ENCODE measurements around the gene KCNF1. TPM values are rescaled to one million over a fixed set of nuclear protein-coding genes. Genes with fewer than 3 reads are reported as not detected.
A peak's percentile ranks its signal among the peaks of the same experiment; 100 is the strongest.

Gene KCNF1
- total RNA-seq, 1 experiment from 2014 or later = 0.52 TPM

DNA sequence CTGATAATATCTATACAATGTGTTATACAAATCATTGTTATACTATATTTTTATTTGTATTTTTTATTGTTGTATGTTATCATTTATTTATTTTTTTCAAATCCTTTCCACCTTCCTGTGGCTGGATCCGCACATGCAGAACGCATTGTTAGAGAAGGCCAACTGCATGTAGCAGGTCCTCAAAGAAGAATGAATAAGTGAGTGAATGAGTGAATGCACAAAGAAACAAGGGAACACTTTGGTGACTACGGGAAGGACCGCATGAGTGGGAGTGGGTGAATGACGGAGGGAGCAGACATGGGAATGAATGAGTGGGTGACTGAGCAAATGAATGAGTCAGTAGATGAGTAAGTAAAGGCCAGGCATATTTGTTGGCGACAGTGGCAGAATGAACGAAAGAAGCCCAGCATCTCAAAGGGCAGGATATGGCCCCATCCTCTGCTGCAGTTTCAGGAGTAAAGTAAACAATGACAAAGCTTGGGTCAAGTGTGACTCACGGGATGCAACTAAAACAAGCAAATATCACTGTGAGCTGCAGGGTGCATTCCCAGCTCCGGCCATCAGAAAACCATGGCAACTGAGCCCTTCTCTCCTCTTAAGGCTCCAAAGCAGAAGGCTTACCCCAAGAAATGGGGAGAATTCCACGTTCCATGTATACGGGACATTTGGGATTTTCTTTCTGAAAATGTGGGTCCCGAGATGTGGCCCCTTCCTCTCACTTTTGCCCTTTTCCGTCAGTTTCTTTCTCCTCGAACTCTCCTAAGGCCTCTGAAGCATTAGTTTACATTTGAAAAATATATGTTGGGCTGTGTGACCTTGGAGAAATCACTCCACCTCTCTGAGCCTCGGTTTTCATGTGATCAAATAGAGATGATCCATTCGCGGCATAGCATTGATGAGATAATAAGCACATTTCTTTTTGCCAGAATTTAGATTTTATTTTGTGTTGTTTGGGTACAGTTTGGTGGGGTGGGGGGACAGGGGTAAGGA, 24.5 kb downstream of the KCNF1 start:
- intact Hi-C loops (cut with micrococcal nuclease) = no loop called here
- H2AFZ ChIP-seq (ENCODE audit: low read depth, low read length, poor library complexity, severe bottlenecking) = peak overlapping the region; percentile 28
- CTCF ChIA-PET = interaction anchor here (1.0 kb wide), 2 partner anchors 26 to 101 kb away, joined by 3 to 5 read pairs; no protein-coding TSS in a partner anchor
- TF ChIP-seq CEBPB (IDR thresholded peaks at IDR 0.05; ENCODE audit: low read depth) = peak; percentile 81
- TF ChIP-seq, protein P1, sequence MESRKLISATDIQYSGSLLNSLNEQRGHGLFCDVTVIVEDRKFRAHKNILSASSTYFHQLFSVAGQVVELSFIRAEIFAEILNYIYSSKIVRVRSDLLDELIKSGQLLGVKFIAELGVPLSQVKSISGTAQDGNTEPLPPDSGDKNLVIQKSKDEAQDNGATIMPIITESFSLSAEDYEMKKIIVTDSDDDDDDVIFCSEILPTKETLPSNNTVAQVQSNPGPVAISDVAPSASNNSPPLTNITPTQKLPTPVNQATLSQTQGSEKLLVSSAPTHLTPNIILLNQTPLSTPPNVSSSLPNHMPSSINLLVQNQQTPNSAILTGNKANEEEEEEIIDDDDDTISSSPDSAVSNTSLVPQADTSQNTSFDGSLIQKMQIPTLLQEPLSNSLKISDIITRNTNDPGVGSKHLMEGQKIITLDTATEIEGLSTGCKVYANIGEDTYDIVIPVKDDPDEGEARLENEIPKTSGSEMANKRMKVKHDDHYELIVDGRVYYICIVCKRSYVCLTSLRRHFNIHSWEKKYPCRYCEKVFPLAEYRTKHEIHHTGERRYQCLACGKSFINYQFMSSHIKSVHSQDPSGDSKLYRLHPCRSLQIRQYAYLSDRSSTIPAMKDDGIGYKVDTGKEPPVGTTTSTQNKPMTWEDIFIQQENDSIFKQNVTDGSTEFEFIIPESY (IDR thresholded peaks at IDR 0.05; ENCODE audit: extremely low read depth, insufficient replicate concordance, low read length) = no peak
- TF ChIP-seq FOSL1 (IDR thresholded peaks at IDR 0.05; ENCODE audit: low read depth) = peak; percentile 99
- TF ChIP-seq, protein P2, sequence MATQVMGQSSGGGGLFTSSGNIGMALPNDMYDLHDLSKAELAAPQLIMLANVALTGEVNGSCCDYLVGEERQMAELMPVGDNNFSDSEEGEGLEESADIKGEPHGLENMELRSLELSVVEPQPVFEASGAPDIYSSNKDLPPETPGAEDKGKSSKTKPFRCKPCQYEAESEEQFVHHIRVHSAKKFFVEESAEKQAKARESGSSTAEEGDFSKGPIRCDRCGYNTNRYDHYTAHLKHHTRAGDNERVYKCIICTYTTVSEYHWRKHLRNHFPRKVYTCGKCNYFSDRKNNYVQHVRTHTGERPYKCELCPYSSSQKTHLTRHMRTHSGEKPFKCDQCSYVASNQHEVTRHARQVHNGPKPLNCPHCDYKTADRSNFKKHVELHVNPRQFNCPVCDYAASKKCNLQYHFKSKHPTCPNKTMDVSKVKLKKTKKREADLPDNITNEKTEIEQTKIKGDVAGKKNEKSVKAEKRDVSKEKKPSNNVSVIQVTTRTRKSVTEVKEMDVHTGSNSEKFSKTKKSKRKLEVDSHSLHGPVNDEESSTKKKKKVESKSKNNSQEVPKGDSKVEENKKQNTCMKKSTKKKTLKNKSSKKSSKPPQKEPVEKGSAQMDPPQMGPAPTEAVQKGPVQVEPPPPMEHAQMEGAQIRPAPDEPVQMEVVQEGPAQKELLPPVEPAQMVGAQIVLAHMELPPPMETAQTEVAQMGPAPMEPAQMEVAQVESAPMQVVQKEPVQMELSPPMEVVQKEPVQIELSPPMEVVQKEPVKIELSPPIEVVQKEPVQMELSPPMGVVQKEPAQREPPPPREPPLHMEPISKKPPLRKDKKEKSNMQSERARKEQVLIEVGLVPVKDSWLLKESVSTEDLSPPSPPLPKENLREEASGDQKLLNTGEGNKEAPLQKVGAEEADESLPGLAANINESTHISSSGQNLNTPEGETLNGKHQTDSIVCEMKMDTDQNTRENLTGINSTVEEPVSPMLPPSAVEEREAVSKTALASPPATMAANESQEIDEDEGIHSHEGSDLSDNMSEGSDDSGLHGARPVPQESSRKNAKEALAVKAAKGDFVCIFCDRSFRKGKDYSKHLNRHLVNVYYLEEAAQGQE (IDR thresholded peaks at IDR 0.05; ENCODE audit: low read depth) = no peak
- peak; percentile 98 for TF ChIP-seq JUND (IDR thresholded peaks at IDR 0.05)
- TF ChIP-seq EZH2 (IDR thresholded peaks at IDR 0.05) = no peak
- TF ChIP-seq EGR1 (IDR thresholded peaks at IDR 0.05; ENCODE audit: low read depth) = peak; percentile 97
- no peak for TF ChIP-seq ELF1 (IDR thresholded peaks at IDR 0.05; ENCODE audit: borderline replicate concordance, low read depth)
- peak; percentile 96; the same call in 1 of the 2 replicates for TF ChIP-seq CBX3 (IDR thresholded peaks at IDR 0.05; ENCODE audit: low read depth)
- TF ChIP-seq YY1 (IDR thresholded peaks at IDR 0.05; ENCODE audit: extremely low read depth, insufficient replicate concordance, low read depth, low read length) = peak; percentile 71
- TF ChIP-seq RAD21 (IDR thresholded peaks at IDR 0.05; ENCODE audit: low read depth) = peak; percentile 45
- TF ChIP-seq, protein P3, sequence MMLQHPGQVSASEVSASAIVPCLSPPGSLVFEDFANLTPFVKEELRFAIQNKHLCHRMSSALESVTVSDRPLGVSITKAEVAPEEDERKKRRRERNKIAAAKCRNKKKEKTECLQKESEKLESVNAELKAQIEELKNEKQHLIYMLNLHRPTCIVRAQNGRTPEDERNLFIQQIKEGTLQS (IDR thresholded peaks at IDR 0.05) = no peak; the same call in 1 of the 2 replicates
- TF ChIP-seq EZH2phosphoT487 (IDR thresholded peaks at IDR 0.05; ENCODE audit: borderline replicate concordance) = no peak
- no peak for TF ChIP-seq ZNF274 (IDR thresholded peaks at IDR 0.05; ENCODE audit: low read depth, low read length)
- TF ChIP-seq POLR2AphosphoS5 (IDR thresholded peaks at IDR 0.05; ENCODE audit: low read depth, low read length) = peak; percentile 76
- TF ChIP-seq SIN3A (IDR thresholded peaks at IDR 0.05; ENCODE audit: low read depth) = peak; percentile 83
- no peak for TF ChIP-seq ZFX (IDR thresholded peaks at IDR 0.05)
- TF ChIP-seq, protein P4, sequence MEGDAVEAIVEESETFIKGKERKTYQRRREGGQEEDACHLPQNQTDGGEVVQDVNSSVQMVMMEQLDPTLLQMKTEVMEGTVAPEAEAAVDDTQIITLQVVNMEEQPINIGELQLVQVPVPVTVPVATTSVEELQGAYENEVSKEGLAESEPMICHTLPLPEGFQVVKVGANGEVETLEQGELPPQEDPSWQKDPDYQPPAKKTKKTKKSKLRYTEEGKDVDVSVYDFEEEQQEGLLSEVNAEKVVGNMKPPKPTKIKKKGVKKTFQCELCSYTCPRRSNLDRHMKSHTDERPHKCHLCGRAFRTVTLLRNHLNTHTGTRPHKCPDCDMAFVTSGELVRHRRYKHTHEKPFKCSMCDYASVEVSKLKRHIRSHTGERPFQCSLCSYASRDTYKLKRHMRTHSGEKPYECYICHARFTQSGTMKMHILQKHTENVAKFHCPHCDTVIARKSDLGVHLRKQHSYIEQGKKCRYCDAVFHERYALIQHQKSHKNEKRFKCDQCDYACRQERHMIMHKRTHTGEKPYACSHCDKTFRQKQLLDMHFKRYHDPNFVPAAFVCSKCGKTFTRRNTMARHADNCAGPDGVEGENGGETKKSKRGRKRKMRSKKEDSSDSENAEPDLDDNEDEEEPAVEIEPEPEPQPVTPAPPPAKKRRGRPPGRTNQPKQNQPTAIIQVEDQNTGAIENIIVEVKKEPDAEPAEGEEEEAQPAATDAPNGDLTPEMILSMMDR (IDR thresholded peaks at IDR 0.05 in 2 of 3, conservative IDR thresholded peaks at IDR 0.05 in 1 of 3; ENCODE audit: borderline replicate concordance in 1 of 3, insufficient read depth in 1 of 3, low read depth in 2 of 3, low read length in 2 of 3) = no peak

More for the DNA sequence above, 24.5 kb downstream of the KCNF1 start:
- H3K4me3 ChIP-seq (replicated peaks in 1 of 2; ENCODE audit: low read depth in 1 of 2, low read length in 2 of 2) = peak overlapping the region; percentile 16 to 36; a peak in 3 of 4 replicates
- DNase-seq (ENCODE audit: low read depth, low spot score) (peak; percentile 94), ATAC-seq (peak; percentile 90)
- no peaks in the 10 kb centered on the region for H3K79me2 ChIP-seq (ENCODE audit: insufficient read depth, low read length)
- H3K4me1 ChIP-seq (ENCODE audit: control insufficient read depth in 1 of 2, insufficient read depth in 2 of 2, low read length in 2 of 2) = peaks cover 19 to 65% of the 10 kb centered on the region in 2 experiments
- ChIA-PET RAD21 (ENCODE audit: low non-redundant PET in 1 of 2, low total read pairs in 2 of 2, uncharacterized antibody in 2 of 2, unreplicated experiment in 2 of 2) (no interaction called here), POLR2A (no interaction called here)
- no peaks in the 10 kb centered on the region for H4K20me1 ChIP-seq (ENCODE audit: insufficient read depth)
- peak overlapping the region; percentile 34; the same call in 1 of the 2 replicates for H3K9ac ChIP-seq (ENCODE audit: low read length)
- H3K36me3 ChIP-seq (ENCODE audit: control insufficient read depth in 1 of 2, insufficient read depth in 2 of 2, low read length in 2 of 2) = no peaks in the 10 kb centered on the region
- H3K9me2 ChIP-seq (ENCODE audit: insufficient read depth) = no peaks in the 10 kb centered on the region
- peak overlapping the region; percentile 45; the same call in 1 of the 2 replicates for H3K27ac ChIP-seq (ENCODE audit: low read depth, low read length)
- peak overlapping the region; percentile 66 for H3K4me2 ChIP-seq (ENCODE audit: low read length)
- no TSS peak for BruUV-seq (replicated peaks)
- H3K27me3 ChIP-seq (ENCODE audit: insufficient read depth, low read length) = no peaks in the 10 kb centered on the region
- peaks cover 10 to 22% of the 10 kb centered on the region in 2 experiments; a peak in 3 of 4 replicates for H3K9me3 ChIP-seq (ENCODE audit: control insufficient read depth in 1 of 2, insufficient read depth in 1 of 2, low read depth in 1 of 2, low read length in 2 of 2)

Measured in HCT116 (cell line).